Activated T-helper 9 cell treated with anti-CD3 and anti-CD28 coated beads, Interleukin-2, amount 50 U/mL, for 16 hours (primary cell): Measurements from ENCODE around the gene SPOCD1.

Experiments
- DNase-seq: peaks from one replicate; pipeline ENCODE4 v3.0.0-alpha.2; 2020; ENCODE audit warnings: low read depth

Gene SPOCD1

GRCh38 chr1:31771891-31772668, 43.7 kb downstream of the SPOCD1 start:
- peak; percentile 23 for DNase-seq

DNA sequence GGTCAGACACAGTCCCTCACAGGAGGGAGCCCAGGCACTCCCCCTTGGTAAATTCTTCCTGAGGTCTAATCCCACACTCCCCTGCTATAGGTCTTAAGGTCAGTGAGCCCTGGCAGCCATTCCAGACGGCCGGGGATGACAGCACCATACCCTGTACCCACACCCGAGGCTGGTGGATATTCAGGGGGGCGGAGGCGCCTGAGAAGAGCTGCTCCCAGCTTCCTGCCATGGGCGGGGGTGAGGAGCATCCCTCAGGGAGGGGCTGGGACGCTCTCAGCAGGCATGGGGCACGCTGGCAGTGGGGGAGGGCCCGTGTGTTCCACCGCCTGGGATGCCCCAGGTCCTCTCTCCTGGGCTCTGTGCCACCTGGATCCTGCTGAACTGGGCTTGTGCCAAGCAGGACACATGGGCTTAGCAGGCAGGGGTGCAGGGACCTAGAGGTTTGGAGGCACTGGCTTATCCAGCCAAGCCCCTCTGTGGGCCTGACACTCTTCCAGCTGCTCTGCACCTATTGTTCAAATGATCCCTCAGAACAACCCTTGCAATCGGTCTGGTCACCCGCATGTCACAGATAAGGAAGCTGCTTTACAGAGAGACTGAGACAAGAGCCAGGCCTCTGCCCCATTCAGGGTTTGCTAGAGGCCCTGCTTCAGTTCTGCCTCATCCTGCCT, 46.0 kb downstream of the SPOCD1 start:
- no peak for DNase-seq

GRCh38 chr1:31768939-31769704, 46.7 kb downstream of the SPOCD1 start:
- no peak for DNase-seq

DNA sequence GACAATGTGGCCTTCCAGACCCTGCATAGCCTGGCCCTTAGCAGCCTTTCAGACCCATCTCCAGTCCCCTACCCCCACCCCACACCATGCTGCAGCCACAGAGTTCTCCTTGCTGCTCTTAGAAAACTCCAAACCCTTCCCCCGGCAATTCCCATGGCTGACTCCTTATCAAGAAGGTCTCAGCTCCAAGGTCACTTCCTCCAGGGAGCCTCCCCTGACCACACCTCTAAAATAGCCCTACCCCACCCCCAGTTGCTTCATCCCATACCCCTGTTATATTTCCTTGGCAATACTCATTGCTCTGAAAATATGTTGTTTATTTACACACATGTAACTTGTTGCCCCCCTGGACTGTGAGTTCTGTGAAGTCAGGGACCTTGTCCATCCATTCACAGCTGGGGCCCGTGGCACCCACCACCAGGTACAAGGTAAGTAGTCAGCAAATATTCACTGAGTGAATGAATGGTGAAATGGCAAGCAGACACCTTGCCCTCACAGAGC, 47.4 kb downstream of the SPOCD1 start:
- no peak for DNase-seq

DNA sequence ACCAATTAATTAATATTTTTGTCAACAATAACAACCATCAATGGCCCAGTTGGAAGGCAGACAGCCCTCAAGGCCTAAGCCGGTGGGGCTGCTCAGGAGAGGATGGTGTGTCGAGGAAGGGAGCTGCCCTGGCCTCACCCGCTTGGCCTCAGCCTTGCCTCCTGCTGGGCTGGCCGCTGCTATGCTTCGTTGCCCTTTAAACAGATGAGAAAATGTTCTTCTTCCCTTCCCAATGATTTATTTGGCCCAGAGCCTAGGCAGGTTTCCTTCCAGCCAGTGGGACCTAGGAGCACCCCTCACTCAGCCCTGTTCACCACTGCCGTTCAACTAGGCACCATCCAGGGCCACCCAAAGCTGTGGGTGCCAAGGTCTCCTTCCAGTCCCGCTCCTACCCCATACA, 48.6 kb downstream of the SPOCD1 start:
- no peak for DNase-seq

GRCh38 chr1:31765516-31765915, 50.3 kb downstream of the SPOCD1 start:
- DNase-seq = no peak

DNA sequence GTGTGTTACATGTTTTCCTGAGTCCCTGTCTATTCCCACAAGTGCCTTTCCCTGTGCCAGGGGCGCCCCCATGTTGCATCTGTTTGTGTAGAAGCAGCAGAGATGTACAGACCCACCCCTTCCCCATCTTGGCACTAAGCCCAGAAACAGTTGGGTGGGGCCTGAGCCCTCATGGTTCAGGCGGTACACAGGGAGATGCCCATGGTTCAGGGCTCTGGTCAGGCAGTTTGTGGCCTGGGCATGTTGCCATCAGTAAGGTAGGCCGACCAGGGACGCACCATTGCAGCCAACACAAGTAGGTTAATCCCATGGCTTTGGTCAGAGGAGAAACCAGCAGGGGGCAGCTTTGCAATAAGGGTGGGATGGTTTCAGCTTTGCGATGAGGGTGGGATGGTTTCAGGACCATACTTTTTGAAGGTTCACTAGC, 50.8 kb downstream of the SPOCD1 start:
- DNase-seq = no peak

DNA sequence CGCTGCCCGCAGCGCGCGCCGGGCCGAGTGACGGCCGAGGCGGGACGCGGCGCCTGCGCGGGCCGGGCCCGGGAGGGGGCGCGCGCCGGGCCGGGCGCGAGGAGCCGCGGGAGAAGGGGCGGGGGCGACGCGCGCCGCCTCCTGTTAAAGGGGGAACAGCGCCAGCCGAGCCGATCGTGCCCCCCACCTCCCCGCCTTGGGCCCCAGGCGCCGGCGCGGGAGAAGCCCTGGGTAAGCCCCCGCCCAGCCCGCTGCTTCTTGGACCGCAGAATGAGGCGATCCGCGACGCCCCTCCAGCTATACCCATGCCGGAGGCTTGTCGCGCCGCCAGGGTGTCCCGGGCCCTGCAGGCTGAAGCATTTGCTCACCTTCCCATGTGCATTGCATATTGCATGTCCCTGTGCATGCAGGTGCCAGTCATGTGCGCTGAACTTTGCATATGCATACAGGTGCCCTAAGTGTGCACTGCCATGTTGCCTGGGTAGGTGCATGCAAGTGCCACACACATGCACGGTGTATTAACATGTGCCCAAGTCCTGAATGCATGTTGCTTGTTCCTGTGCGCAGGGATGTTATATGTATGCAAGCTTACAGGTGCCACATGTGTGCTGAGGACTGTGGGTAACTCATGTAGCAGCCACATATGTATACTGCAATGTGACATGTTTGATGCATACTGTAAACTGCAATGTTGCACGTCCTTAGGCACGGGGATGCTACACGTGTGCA, 51.3 kb downstream of the SPOCD1 start, which contains the start of gene ADGRB2:
Gene ADGRB2 (minus strand): TSS at position 29 of the 729 bp plus-strand sequence. CDS start 7,119 bp downstream, outside the sequence.
- DNase-seq = no peak

DNA sequence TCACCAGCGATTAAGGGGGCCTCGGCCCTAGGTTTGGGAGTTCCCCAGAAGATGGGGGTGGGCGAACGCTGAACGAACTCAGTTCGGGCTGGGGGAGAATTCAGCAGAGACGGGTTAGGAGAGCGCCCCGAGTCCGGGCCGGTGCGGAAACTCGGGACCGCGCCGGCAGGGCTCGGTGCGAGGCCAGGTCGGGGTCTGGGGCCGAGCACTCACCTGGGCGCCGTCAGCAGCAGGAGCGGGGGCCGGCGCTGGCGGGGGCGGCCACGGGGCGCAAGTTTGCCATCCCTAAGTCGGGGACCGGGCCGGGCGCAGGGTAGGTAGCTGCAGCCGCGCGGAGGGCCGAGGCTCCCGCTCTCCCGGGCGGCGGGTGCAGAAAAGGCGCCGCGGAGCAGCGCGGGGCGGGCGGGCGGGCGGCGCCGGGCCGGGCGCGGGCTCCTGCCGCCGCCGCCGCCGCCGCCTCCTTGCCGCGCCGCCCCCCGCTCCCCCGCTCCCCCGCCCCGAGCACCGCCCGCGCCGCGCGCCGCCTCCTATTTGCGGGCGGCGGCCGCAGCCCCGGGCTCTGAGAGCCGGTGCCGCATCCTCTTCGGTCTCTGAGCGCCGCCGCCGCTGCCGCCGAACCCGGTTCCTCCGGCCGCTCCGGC, 52.0 kb downstream of the SPOCD1 start:
- DNase-seq = no peak

- DNase-seq = peak; percentile 56
Observed at GRCh38 chr1:31762726-31763670, 52.8 kb downstream of the SPOCD1 start.

GRCh38 chr1:31762323-31762722, 53.5 kb downstream of the SPOCD1 start:
- no peak for DNase-seq

- no peak for DNase-seq
Observed at GRCh38 chr1:31761883-31762282, 53.9 kb downstream of the SPOCD1 start.

GRCh38 chr1:31760471-31761470, 55.1 kb downstream of the SPOCD1 start:
- DNase-seq = peak; percentile 51

DNA sequence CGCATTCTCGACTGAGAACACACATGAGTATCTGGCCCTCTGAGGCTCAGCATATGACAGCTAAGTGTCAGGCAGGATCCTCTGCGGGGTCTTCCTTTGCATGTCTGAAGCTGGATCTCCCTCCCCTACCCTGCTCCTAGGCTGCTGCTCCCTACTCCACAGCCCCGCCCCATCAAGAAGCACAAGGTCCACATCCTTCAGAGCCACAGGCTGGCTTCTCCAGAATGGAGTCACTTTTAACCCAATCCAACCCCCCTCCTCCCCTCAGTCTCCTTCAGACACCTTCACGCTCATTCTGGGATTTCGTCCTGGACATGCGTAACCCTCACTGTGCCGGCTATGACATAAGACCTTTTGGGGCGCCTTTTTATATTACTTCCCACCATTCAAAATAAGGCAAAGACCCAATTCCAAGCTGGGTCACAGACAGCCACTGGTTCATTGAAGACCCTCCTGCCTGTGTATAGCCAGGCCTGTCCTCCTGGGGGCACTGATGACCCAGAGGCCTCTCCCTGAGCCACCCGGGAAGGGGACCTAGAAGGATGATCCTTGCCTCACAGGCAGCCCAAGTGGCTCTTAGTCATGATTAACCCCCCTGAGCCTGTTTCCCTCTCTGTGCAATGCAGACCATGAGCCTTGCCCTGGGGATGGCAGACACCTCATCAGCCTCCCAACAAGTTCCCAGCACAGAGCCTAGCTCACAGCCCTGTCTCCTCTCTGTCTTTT, 56.4 kb downstream of the SPOCD1 start:
- DNase-seq = no peak

DNA sequence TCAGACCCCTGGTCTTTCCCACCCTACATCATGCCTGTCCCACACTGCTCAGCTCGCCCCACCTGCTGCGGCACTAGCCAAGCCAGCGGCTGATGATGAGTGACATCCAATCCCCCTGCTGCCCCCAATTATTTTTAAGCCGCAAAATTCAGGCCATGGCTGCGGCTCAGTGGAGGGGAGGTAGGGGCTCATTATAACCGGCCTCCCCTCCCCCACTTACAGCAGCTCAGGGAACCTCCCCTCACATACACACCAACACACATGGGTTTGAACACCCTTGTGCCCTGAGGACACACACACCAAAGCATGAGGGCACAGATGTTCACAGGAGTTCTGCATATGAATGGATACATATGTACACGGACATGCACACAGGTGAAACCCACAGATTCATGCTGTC, 57.0 kb downstream of the SPOCD1 start:
- no peak for DNase-seq

DNA sequence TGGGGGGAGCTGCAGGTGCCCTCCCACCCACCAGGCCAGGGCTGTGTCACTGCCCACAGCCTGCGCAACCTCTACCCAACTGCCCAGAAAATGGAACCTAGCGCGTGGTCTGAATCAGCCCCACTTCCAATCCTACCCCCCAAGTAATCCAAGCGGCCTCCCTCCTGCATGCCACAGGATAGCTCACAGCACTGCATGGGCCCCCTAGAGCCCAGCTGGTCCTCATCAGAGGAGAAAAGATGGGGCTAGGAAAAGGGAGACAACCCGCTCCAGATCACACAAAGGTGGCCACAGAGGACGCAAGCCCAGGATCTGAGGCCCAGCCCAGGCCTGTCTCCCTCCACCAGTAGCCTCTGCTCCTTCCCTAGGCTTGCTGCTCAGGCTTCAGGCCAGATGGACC, 57.8 kb downstream of the SPOCD1 start:
- no peak for DNase-seq

- DNase-seq = no peak
Observed at GRCh38 chr1:31757204-31757679, 58.6 kb downstream of the SPOCD1 start.

DNA sequence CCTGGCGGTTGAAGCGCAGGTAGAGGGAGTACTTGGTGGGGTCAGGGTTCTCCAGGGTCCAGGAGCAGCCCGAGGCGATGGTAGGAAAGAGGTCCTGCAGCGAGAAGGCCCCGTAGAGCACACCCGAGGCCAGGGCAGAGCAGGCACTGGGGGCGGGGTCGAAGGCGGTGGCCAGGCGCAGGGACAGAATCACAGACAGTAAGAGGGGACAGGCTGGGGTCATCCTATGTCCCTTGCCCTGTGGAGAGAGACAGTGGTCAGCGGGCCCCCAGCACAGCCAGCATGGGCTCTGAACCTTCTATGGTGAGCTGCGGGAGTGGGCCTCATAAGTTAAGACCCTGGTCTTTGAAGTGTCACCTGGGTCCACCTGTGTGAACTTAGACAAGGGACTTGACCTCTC, 59.2 kb downstream of the SPOCD1 start:
- DNase-seq = no peak
